ENCODE data around the gene DNAJB12.
A peak's percentile ranks its signal among the peaks of the same experiment; 100 is the strongest.
"Not testable (repeated sequence)": the region's sequence is repeated elsewhere in the genome, so short reads cannot be mapped to it uniquely, and the experiment has no call there.

DNAJB12 gene

GRCh38 chr10:72308320-72308987, 46.3 kb downstream of the DNAJB12 start:
- no peak overlapping the region for H3K4me3 ChIP-seq (ENCODE audit: low read length)
- no peak for TF ChIP-seq ZNF274 (IDR thresholded peaks at IDR 0.05; ENCODE audit: low read depth, low read length)

GRCh38 chr10:72307711-72308110, 47.0 kb downstream of the DNAJB12 start:
- H3K4me3 ChIP-seq (ENCODE audit: low read length): not testable (repeated sequence)

GRCh38 chr10:72306215-72306760, 48.4 kb downstream of the DNAJB12 start:
- no peak overlapping the region for H3K4me3 ChIP-seq (ENCODE audit: low read length)
- no peak for TF ChIP-seq ZNF274 (IDR thresholded peaks at IDR 0.05; ENCODE audit: low read depth, low read length)

- H3K4me3 ChIP-seq (ENCODE audit: low read length): no peak overlapping the region
Observed at GRCh38 chr10:72303424-72304128, 51.1 kb downstream of the DNAJB12 start.

GRCh38 chr10:72298592-72299519, 55.9 kb downstream of the DNAJB12 start:
- H3K4me3 ChIP-seq (ENCODE audit: low read length): no peak overlapping the region
- TF ChIP-seq ZNF274 (IDR thresholded peaks at IDR 0.05; ENCODE audit: low read depth, low read length): no peak

More at GRCh38 chr10:72303424-72304128, 51.1 kb downstream of the DNAJB12 start:
- no peak for TF ChIP-seq ZNF274 (IDR thresholded peaks at IDR 0.05; ENCODE audit: low read depth, low read length)

- peak overlapping the region; percentile 69; the same call in 1 of the 2 replicates for H3K4me3 ChIP-seq (ENCODE audit: low read length)
- TF ChIP-seq ZNF274 (IDR thresholded peaks at IDR 0.05; ENCODE audit: low read depth, low read length): no peak
Observed at GRCh38 chr10:72297805-72298591, 56.7 kb downstream of the DNAJB12 start.

GRCh38 chr10:72297281-72297804, 57.4 kb downstream of the DNAJB12 start:
- peak overlapping the region; percentile 69; the same call in 1 of the 2 replicates for H3K4me3 ChIP-seq (ENCODE audit: low read length)
- TF ChIP-seq ZNF274 (IDR thresholded peaks at IDR 0.05; ENCODE audit: low read depth, low read length): no peak

GRCh38 chr10:72296829-72297280, 57.9 kb downstream of the DNAJB12 start:
- peak overlapping the region; percentile 52; the same call in 1 of the 2 replicates for H3K4me3 ChIP-seq (ENCODE audit: low read length)

GRCh38 chr10:72295330-72295910, 59.3 kb downstream of the DNAJB12 start:
- no peak overlapping the region for H3K4me3 ChIP-seq (ENCODE audit: low read length)
- TF ChIP-seq ZNF274 (IDR thresholded peaks at IDR 0.05; ENCODE audit: low read depth, low read length): no peak

- H3K4me3 ChIP-seq (ENCODE audit: low read length): no peak overlapping the region
- TF ChIP-seq ZNF274 (IDR thresholded peaks at IDR 0.05; ENCODE audit: low read depth, low read length): no peak
Observed at GRCh38 chr10:72292223-72292691, 62.5 kb downstream of the DNAJB12 start.

- H3K4me3 ChIP-seq (ENCODE audit: low read length): no peak overlapping the region
- no peak for TF ChIP-seq ZNF274 (IDR thresholded peaks at IDR 0.05; ENCODE audit: low read depth, low read length)
Observed at GRCh38 chr10:72291019-72291532, 63.6 kb downstream of the DNAJB12 start.

- H3K4me3 ChIP-seq (ENCODE audit: low read length): no peak overlapping the region
- TF ChIP-seq ZNF274 (IDR thresholded peaks at IDR 0.05; ENCODE audit: low read depth, low read length): no peak
Observed at GRCh38 chr10:72285972-72286521, 68.7 kb downstream of the DNAJB12 start.
